IPS DF 6.9 (cell line): Measurements from ENCODE around the gene LBX2.

ENCODE experiments used
- DNase-seq: peaks from one replicate; pipeline ENCODE4 v3.0.0-alpha.2; 2013; ENCODE audit warnings: low read depth, low spot score
- H3K27ac ChIP-seq: one replicate; pipeline ENCODE4 v1.5.1; 2013; ENCODE audit warnings: low read length, control low read depth
- H3K27me3 ChIP-seq: 2 replicates; pipeline ENCODE4 v1.6.1; 2013; ENCODE audit warnings: mild to moderate bottlenecking, low read length; ENCODE audit not compliant: control insufficient read depth, insufficient read depth
- H3K36me3 ChIP-seq: 2 replicates; pipeline ENCODE4 v1.6.1; 2013; ENCODE audit warnings: low read length; ENCODE audit not compliant: control insufficient read depth, insufficient read depth
- H3K4me1 ChIP-seq: 2 replicates; pipeline ENCODE4 v1.6.1; 2013; ENCODE audit warnings: low read length; ENCODE audit not compliant: control insufficient read depth, insufficient read depth
- H3K4me3 ChIP-seq: 2 replicates; pipeline ENCODE4 v1.5.1; 2013; ENCODE audit warnings: mild to moderate bottlenecking, low read length
- H3K9me3 ChIP-seq: 2 replicates; pipeline ENCODE4 v1.6.1; 2013; ENCODE audit warnings: low read length, inconsistent platforms; ENCODE audit not compliant: control insufficient read depth, insufficient read depth
- WGBS: extraction: QIAGEN DNeasy Blood & Tissue Kit; methylation state at CpG from one replicate; pipeline ENCODE4 v1.1.7; 2013; ENCODE audit warnings: mixed read lengths, missing lambda C conversion rate; ENCODE audit not compliant: insufficient read length, insufficient coverage; 5-methylcytosine and 5-hydroxymethylcytosine counted together

The LBX2 gene

DNA sequence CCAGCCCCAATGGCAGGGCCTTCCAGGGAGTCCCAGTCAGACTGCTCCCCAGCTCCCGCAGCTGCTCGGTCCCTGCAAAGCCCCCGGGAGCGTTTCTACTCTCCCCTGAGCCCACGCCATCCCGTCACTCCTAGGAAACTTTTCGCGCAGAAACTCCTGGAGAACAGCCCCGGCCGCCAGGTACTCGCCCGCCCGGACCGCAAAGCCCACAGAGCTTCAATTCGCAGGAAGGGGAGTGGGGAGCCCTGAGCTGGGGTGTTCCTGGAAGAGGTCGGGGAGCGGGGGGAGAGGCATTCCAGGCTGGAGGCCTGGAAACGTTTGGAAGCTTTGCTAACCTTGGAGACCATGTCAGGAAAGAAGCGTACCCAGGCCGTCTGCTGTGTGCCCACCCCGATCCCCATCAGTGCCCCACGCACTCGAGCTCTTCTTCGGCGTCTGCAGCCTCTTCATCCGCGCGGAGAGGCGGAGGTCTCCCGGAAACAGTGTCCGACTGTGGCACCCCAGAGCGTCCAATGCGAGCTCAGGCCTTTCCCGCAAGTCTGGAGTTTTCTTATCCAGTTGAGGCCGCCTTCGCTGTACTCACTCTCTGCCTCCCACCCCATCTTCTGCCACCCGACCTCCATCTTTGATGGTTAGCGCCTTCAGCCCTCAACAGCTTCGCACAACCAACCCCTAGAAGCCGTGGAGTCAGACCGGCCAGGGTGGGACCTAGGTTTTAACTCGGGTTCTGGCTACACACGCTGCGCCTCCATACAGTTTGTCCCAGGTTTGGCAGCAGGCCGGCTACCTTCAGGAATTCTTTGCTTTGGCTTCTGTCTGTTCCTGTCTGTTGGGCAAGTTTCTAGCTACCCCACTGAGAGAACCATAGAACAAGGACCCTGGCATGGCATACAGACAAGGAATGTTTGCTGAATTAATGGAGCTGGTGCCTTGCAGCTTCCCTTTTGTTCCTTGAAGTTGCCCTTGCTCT is 4.4 kb upstream of the LBX2 start:
- Histone ChIP-seq H3K9me3 (no peaks in the 10 kb centered on the region), H3K36me3 (no peaks in the 10 kb centered on the region), H3K27me3 (peaks cover 62% of the 10 kb centered on the region), H3K4me1 (peaks cover 5% of the 10 kb centered on the region; the same call in 1 of the 2 replicates), H3K4me3 (peak overlapping the region; percentile 27; the same call in 1 of the 2 replicates), H3K27ac (no peak overlapping the region)
- DNase-seq: no peak
- no CpG with 5 or more reads among the region's 45 CpGs for WGBS

DNA sequence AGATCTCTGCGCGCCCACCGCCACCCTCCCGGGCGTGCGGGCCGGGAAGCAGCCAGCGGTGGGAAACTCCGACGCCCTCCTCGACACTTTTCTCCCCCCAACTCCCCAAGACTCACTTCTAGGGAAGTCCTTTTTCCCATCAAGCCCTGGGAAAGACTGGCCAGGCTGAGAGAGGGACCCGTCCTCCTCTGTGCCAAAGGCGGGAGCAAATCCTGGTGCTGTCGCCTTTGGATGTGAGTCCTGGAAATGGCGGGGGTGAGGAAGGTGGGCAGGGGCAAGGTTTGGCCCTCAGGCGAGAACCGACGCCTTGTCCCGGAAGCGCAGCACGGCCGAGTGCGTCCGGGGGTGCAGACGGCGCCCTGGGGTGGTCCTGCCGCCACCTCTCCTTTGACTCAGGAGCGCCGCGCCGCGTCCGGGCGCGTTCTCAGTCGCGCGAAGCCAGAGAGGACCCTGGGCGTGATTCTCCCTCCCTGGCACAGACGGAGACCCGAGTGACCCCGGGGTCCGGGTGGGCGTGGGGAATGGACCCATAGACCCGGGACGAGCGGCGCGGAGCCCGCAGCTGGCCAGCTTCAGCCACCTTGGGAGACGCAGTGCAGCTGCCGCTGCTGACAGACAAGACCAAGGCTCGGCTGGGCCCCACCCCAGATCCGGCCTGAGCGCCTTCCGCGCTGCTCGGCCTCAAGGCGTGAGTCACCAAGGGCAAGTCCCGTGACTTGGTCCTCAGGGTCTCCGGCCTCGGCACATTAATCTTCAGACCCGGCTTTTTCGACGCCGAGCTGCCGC is 3.5 kb upstream of the LBX2 start:
- no CpG with 5 or more reads among the region's 67 CpGs for WGBS
- Histone ChIP-seq H3K36me3 (no peaks in the 10 kb centered on the region), H3K4me3 (peak overlapping the region; percentile 27; the same call in 1 of the 2 replicates), H3K4me1 (peaks cover 5% of the 10 kb centered on the region; the same call in 1 of the 2 replicates), H3K27ac (no peak overlapping the region), H3K27me3 (peaks cover 68% of the 10 kb centered on the region), H3K9me3 (no peaks in the 10 kb centered on the region)
- DNase-seq: no peak

GRCh38 chr2:74502147-74502719 is 2.8 kb upstream of the LBX2 start:
- Histone ChIP-seq H3K9me3 (no peaks in the 10 kb centered on the region), H3K4me1 (peaks cover 5% of the 10 kb centered on the region; the same call in 1 of the 2 replicates), H3K27ac (no peak overlapping the region), H3K36me3 (no peaks in the 10 kb centered on the region), H3K27me3 (peaks cover 75% of the 10 kb centered on the region), H3K4me3 (peak overlapping the region; percentile 27; the same call in 1 of the 2 replicates)
- DNase-seq: no peak
- WGBS: no CpG with 5 or more reads among the region's 32 CpGs

DNA sequence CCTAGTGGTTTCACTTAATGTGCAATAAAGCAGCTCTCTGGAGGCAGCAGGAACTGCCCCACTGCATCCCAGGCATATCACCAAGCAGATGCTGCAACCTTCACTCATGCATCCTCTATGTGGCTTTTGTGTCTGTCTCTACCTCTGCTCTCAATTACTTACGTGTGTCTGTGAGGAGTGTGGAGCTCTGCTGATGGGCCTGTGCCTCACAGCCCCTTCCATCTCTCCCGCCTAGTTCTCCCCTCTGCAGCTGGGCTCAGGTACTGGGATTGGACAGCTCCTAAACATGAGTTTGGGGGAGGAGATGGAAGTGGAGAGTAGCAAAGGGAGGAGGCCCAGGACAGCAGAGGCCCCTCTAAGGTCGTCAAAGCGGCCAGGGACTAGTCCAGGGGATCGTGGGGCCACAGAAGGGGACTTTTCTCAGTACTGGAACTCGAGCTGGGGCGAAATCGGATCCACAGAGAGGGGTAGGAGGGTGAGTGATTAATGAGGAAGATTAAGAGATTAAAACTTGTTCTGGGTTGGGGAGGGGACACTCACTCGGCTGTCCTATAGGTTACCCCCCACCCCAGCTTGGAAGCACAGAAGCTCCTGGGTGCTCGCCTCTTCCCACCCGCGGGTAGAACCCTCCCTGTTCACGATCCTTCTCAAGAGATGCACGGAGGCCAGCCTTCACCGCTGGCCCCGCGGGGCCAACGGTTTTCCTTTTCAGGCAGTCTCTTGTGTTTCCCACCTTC is 2.1 kb upstream of the LBX2 start:
- Histone ChIP-seq H3K9me3 (no peaks in the 10 kb centered on the region), H3K4me3 (no peak overlapping the region), H3K36me3 (no peaks in the 10 kb centered on the region), H3K27ac (no peak overlapping the region), H3K4me1 (peaks cover 2% of the 10 kb centered on the region; the same call in 1 of the 2 replicates), H3K27me3 (peaks cover 82% of the 10 kb centered on the region)
- WGBS: no CpG with 5 or more reads among the region's 18 CpGs
- no peak for DNase-seq

GRCh38 chr2:74500578-74500946 is 1.2 kb upstream of the LBX2 start:
- Histone ChIP-seq H3K36me3 (no peaks in the 10 kb centered on the region), H3K9me3 (no peaks in the 10 kb centered on the region), H3K4me3 (no peak overlapping the region), H3K27me3 (peaks cover 86% of the 10 kb centered on the region), H3K27ac (no peak overlapping the region), H3K4me1 (peaks cover 2% of the 10 kb centered on the region; the same call in 1 of the 2 replicates)
- no peak for DNase-seq

GRCh38 chr2:74499940-74500577 is 656 bp upstream of the LBX2 start:
- Histone ChIP-seq H3K9me3 (no peaks in the 10 kb centered on the region), H3K27ac (no peak overlapping the region), H3K4me3 (peak overlapping the region; percentile 54; the same call in 1 of the 2 replicates), H3K36me3 (no peaks in the 10 kb centered on the region), H3K4me1 (peaks cover 2% of the 10 kb centered on the region; the same call in 1 of the 2 replicates), H3K27me3 (peaks cover 90% of the 10 kb centered on the region)
- WGBS: no CpG with 5 or more reads among the region's 15 CpGs
- DNase-seq: no peak

DNA sequence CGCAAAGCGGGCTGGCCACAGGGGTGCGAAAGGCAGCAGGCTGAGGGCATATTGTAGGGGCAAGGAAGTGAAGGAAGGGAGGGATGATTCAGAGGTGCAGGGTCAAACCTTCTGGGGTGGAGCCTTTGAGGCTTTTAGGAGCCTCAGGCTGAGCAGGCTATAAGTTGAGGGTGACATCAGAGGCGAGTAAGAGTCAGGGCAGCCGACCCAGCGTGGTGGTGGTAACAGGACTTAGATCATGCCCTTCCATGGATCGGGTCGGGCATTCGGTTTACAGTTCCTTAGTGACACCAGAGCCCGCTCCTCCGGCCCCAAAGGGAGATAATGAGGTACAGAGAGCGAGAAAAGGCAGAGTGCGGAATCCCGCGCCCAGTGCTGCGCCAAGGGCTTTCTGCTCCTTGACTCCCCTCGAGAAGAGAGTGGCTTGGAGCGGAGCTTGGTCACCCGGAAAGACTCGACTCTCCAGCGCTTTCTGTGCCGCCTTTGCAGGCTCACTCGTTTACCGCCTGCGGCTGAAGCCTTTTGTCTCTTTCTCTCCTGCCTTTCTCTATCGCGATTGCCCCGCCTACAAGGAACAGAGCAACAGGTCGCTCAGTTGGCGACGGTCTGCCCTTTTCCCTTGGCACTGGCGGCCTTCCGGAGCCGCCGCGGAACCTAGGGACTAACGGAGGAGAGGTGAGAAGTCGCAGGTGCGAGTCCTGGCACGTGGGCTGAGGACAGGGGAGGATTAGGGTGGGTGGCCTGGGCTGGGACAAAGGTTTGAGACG is 720 bp downstream of the LBX2 start:
- H3K4me3 ChIP-seq: peak overlapping the region; percentile 54; the same call in 1 of the 2 replicates
- H3K27ac ChIP-seq: no peak overlapping the region
- no peaks in the 10 kb centered on the region for H3K9me3 ChIP-seq
- no CpG with 5 or more reads among the region's 41 CpGs for WGBS
- peaks cover 78% of the 10 kb centered on the region for H3K27me3 ChIP-seq
- DNase-seq: no peak
- no peaks in the 10 kb centered on the region for H3K36me3 ChIP-seq
- H3K4me1 ChIP-seq: peaks cover 2% of the 10 kb centered on the region; the same call in 1 of the 2 replicates

DNA sequence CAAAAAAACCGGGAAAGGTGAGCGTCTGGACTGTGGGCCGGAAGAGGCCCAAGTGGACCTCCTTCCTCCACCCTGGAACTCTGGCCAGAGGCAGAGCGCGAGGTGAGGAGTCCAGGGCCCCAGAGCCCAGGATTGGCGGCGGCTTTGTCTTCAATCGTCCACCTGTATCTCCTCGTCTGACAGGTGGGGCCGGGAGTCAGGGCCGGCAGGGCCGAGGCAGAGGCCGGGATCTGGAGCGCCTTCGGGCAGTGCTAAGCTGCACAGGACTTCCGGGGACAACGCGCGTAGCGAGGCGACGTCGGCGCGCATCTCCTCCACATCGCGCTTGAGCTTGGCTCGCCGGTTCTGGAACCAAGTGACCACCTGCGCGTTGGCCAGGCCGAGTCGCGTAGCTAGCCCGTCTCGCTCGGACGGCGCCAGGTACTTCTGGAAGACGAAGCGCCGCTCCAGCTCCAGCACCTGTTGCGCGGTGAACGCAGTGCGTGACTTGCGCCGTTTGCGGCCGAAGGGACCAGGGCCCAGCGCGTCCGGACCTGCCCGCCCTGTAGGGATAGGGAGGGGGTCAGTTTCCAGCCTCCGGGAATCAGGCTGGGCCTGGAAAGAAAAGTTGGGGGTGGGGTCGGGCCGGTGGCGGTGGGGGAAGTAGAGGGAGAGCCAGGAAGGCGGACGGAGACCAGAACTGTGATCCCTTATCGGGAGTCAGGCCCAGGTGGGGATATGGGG is 1.5 kb downstream of the LBX2 start:
- peak overlapping the region; percentile 54; the same call in 1 of the 2 replicates for H3K4me3 ChIP-seq
- no CpG with 5 or more reads among the region's 61 CpGs for WGBS
- H3K4me1 ChIP-seq: peaks cover 2% of the 10 kb centered on the region; the same call in 1 of the 2 replicates
- H3K27me3 ChIP-seq: peaks cover 71% of the 10 kb centered on the region
- H3K27ac ChIP-seq: no peak overlapping the region
- H3K36me3 ChIP-seq: peaks cover 2% of the 10 kb centered on the region; the same call in 1 of the 2 replicates
- DNase-seq: no peak
- H3K9me3 ChIP-seq: no peaks in the 10 kb centered on the region
